OCI-LY1 (cell line): Measurements from ENCODE around the gene RAMP3.

ENCODE experiments used
- CTCF ChIP-seq: fragments of 200-600 bp; sonication (generic), shearing (Covaris generic); IDR thresholded peaks from 2 replicates; pipeline ENCODE4 v1.5.1; 2017; ENCODE audit warnings: mild to moderate bottlenecking, antibody characterized with exemption, low read length, moderate library complexity, mixed read lengths
- EZH2 ChIP-seq: fragments of 200-600 bp; sonication (generic), shearing (Covaris generic); IDR thresholded peaks from 2 replicates; pipeline ENCODE4 v1.8.0; 2017; ENCODE audit warnings: borderline replicate concordance, mixed run types, mild to moderate bottlenecking, antibody characterized with exemption, low read length, moderate library complexity, mixed read lengths

DNA sequence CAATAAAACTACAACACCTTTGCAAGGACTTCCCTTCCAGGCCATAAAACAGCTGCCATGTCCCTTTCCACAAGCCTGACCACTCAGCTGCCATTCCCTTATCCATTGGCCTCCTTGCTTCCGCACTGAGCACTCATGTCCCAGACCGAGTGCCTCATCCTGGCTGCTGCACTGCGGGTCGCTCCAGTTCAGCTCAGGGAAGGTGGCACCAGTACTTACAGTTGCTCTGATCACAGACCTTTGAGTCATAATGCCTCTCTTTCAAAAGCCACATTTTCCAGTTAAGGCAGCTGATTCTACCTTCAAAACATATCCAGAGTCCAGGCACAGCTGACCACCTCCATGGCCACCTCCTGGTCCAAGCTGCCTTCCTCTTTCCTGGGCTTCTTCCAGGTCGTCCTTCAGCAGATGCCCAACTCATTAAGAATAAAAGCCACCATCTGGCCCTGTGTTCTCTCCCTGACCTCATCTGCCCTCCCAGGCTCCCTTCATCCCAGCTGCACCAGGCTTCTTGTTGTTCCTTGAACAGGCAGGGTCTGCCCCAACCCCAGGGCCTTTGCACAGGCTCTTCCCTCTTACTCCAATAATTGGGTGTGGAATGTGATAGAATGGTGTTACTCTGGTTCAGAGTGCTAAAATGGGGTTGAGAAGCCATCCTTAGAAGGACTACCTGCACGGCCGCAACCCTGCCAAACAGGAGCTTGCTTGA, 64.5 kb downstream of the RAMP3 start:
- no peak for TF ChIP-seq CTCF
- TF ChIP-seq EZH2, result no peak
